HG03060 (cell line): ENCODE results near the gene CEP120.
A peak's percentile ranks its signal among the peaks of the same experiment; 100 is the strongest.
"Not testable (repeated sequence)": the region's sequence is repeated elsewhere in the genome, so short reads cannot be mapped to it uniquely, and the experiment has no call there.

Source experiments
- ATAC-seq: cut with Tn5 transposase; IDR thresholded peaks from one replicate; pipeline ENCODE4 v1.9.1; 2021; ENCODE audit warnings: low read depth, moderate number of reproducible peaks; ENCODE audit not compliant: unreplicated experiment

CEP120 gene

GRCh38 chr5:123423278-123424149 lies at the start of gene CEP120:
CEP120 (minus strand) TSS chr5:123423403; CDS start chr5:123422998, 405 bp downstream.
- peak; percentile 98 for ATAC-seq

- ATAC-seq: no peak
Measured at GRCh38 chr5:123472150-123472924, 49.1 kb upstream of the CEP120 start.

GRCh38 chr5:123471385-123471784 lies 48.2 kb upstream of the CEP120 start:
- no peak for ATAC-seq

- ATAC-seq: not testable (repeated sequence)
Measured at GRCh38 chr5:123466839-123467238, 43.6 kb upstream of the CEP120 start.

- no peak for ATAC-seq
Measured at GRCh38 chr5:123460296-123460729, 37.1 kb upstream of the CEP120 start.

- not testable (repeated sequence) for ATAC-seq
Measured at GRCh38 chr5:123458994-123459393, 35.8 kb upstream of the CEP120 start.

GRCh38 chr5:123456242-123456641 lies 33.0 kb upstream of the CEP120 start:
- ATAC-seq: no peak

GRCh38 chr5:123455640-123456039 lies 32.4 kb upstream of the CEP120 start:
- peak; percentile 86 for ATAC-seq

GRCh38 chr5:123455095-123455494 lies 31.9 kb upstream of the CEP120 start:
- ATAC-seq: no peak

- no peak for ATAC-seq
Measured at GRCh38 chr5:123454259-123454911, 31.2 kb upstream of the CEP120 start.

- no peak for ATAC-seq
Measured at GRCh38 chr5:123452401-123452800, 29.2 kb upstream of the CEP120 start.

GRCh38 chr5:123451047-123451446 lies 27.8 kb upstream of the CEP120 start:
- no peak for ATAC-seq

GRCh38 chr5:123450640-123451039 lies 27.4 kb upstream of the CEP120 start:
- ATAC-seq: no peak

GRCh38 chr5:123450114-123450513 lies 26.9 kb upstream of the CEP120 start:
- ATAC-seq: no peak

- no peak for ATAC-seq
Measured at GRCh38 chr5:123449424-123449974, 26.3 kb upstream of the CEP120 start.

GRCh38 chr5:123448743-123449142 lies 25.5 kb upstream of the CEP120 start:
- no peak for ATAC-seq

GRCh38 chr5:123448017-123448617 lies 24.9 kb upstream of the CEP120 start:
- peak; percentile 78 for ATAC-seq

- ATAC-seq: no peak
Measured at GRCh38 chr5:123444016-123444415, 20.8 kb upstream of the CEP120 start.

- peak; percentile 36 for ATAC-seq
Measured at GRCh38 chr5:123441408-123441807, 18.2 kb upstream of the CEP120 start.

- ATAC-seq: no peak
Measured at GRCh38 chr5:123440456-123441181, 17.4 kb upstream of the CEP120 start.
